Thyroid gland (tissue), 4 donors: ENCODE data around the gene MINK1.

Experiments used
- CTCF ChIP-seq, 6 experiments: fragments of 200-600 bp in 3 of 6; fragments of 450-650 bp in 3 of 6; sonication (generic) in 3 of 6; IDR thresholded peaks; one replicate each; pipeline ENCODE4 v1.5.1; 2016 to 2019; ENCODE audit warnings: antibody characterized with exemption in 6 of 6, mild to moderate bottlenecking in 2 of 6, inconsistent platforms in 1 of 6, moderate library complexity in 1 of 6
- POLR2A ChIP-seq, 2 donors: fragments of 450-650 bp; IDR thresholded peaks; one replicate each; pipeline ENCODE4 v1.6.1; 2017; ENCODE audit warnings: antibody characterized with exemption in 2 of 2, mild to moderate bottlenecking in 2 of 2, moderate library complexity in 1 of 2

GRCh38 chr17:4796552-4796920 is 36.6 kb upstream of the MINK1 start:
- TF ChIP-seq CTCF (IDR thresholded peaks at IDR 0.05), result no peak
- no peak for TF ChIP-seq POLR2A (IDR thresholded peaks at IDR 0.05)
